Measurements from ENCODE around the gene GPX1.
"Not testable (repeated sequence)": the region's sequence is repeated elsewhere in the genome, so short reads cannot be mapped to it uniquely, and the experiment has no call there.

GPX1 gene

GRCh38 chr3:49370585-49371290 lies 12.6 kb upstream of the GPX1 start:
- no peak for TF ChIP-seq CTCF (IDR thresholded peaks at IDR 0.05; ENCODE audit: insufficient read depth, low read length, poor library complexity, severe bottlenecking)
- H3K4me3 ChIP-seq (replicated peaks; ENCODE audit: low read depth, low read length), result no peak overlapping the region
- peaks cover 24% of the 10 kb centered on the region for H3K36me3 ChIP-seq (ENCODE audit: control insufficient read depth, insufficient read depth, low read length)
- no peaks in the 10 kb centered on the region for H3K27me3 ChIP-seq (replicated peaks; ENCODE audit: control insufficient read depth, insufficient read depth, low read length)
- no peak for DNase-seq (ENCODE audit: extremely low read depth, insufficient read length)

DNA sequence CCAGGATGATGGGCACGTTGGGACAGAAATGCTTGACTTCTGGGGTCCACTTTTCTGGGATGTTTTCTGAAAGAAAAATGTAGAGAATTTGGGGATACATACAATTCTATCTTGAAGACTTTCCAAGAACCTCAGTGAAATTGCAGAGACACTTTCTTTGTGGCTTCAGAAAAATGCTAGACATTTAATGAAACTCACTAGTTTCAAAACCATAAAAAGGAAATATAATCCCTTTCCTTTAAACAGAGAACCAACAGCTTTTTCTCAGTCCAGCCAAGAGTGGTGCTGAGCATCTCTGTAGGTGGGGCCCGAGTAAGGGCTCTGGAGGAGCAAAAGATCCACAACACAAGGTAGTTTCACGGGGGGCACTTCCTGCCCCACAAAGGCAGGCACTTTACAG lies 4.4 kb upstream of the GPX1 start:
- Histone ChIP-seq H3K36me3 (ENCODE audit: control insufficient read depth, insufficient read depth, low read length) (peaks cover 17% of the 10 kb centered on the region), H3K4me3 (replicated peaks; ENCODE audit: low read depth, low read length) (no peak overlapping the region), H3K27me3 (replicated peaks; ENCODE audit: control insufficient read depth, insufficient read depth, low read length) (no peaks in the 10 kb centered on the region)
- TF ChIP-seq CTCF (IDR thresholded peaks at IDR 0.05; ENCODE audit: insufficient read depth, low read length, poor library complexity, severe bottlenecking), result no peak
- DNase-seq (ENCODE audit: extremely low read depth, insufficient read length), result no peak

DNA sequence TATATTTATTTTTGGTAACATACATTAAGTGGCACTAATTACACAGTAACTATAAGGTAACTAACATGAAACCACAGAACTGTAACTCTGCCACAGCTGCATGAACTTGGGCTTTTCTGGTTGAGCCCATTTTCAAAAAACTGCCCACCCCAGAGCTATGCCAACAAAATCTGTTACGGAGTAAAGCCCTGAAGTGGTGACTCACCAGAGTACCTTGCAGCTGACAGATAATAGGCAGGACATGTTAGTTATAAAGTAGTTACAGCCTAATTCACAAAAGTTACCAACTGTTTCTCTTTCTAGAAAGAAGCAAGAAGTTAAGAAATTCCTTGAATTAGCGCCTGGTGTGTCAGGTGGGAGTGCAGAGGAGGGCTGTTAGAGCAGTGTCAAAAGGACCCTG lies 1.5 kb upstream of the GPX1 start:
- no peak for TF ChIP-seq CTCF (IDR thresholded peaks at IDR 0.05; ENCODE audit: insufficient read depth, low read length, poor library complexity, severe bottlenecking)
- Histone ChIP-seq H3K4me3 (replicated peaks; ENCODE audit: low read depth, low read length) (no peak overlapping the region), H3K27me3 (replicated peaks; ENCODE audit: control insufficient read depth, insufficient read depth, low read length) (no peaks in the 10 kb centered on the region), H3K36me3 (ENCODE audit: control insufficient read depth, insufficient read depth, low read length) (peaks cover 18% of the 10 kb centered on the region)
- no peak for DNase-seq (ENCODE audit: extremely low read depth, insufficient read length)

DNA sequence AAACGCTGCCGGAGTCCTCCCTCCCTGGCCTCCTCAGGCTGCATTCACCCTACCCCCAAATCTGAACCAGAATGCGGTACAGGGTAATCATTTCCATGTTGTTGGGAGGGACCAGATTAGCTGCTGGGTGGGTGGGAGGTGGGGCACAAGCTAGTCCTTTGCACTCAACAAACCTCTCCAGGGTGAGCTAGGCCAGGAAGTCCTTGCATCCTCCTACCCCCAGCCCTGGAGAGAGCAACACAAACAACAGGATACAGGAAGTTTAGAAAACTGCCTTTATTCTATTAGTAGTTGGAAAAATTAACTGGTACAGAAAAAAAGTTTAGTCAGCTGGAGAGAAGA lies 702 bp upstream of the GPX1 start:
- H3K27me3 ChIP-seq (replicated peaks; ENCODE audit: control insufficient read depth, insufficient read depth, low read length), result no peaks in the 10 kb centered on the region
- H3K4me3 ChIP-seq (replicated peaks; ENCODE audit: low read depth, low read length), result peak overlapping the region; percentile 93
- no peak for TF ChIP-seq CTCF (IDR thresholded peaks at IDR 0.05; ENCODE audit: insufficient read depth, low read length, poor library complexity, severe bottlenecking)
- H3K36me3 ChIP-seq (ENCODE audit: control insufficient read depth, insufficient read depth, low read length), result peaks cover 18% of the 10 kb centered on the region
- DNase-seq (ENCODE audit: extremely low read depth, insufficient read length), result no peak

GRCh38 chr3:49357443-49358216 lies 523 bp downstream of the GPX1 start:
- DNase-seq (ENCODE audit: extremely low read depth, insufficient read length), result peak; percentile 53
- peak overlapping the region; percentile 93 for H3K4me3 ChIP-seq (replicated peaks; ENCODE audit: low read depth, low read length)
- H3K27me3 ChIP-seq (replicated peaks; ENCODE audit: control insufficient read depth, insufficient read depth, low read length), result not testable (repeated sequence)
- peaks cover 18% of the 10 kb centered on the region for H3K36me3 ChIP-seq (ENCODE audit: control insufficient read depth, insufficient read depth, low read length)

DNA sequence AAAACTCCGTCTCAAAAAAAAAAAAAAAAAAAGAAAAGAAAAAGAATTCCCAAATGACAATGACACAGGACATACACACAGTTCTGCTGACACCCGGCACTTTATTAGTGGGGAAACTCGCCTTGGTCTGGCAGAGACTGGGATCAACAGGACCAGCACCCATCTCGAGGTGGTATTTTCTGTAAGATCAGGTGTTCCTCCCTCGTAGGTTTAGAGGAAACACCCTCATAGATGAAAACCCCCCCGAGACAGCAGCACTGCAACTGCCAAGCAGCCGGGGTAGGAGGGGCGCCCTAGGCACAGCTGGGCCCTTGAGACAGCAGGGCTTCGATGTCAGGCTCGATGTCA lies 1.1 kb downstream of the GPX1 start:
- DNase-seq (ENCODE audit: extremely low read depth, insufficient read length); H3K27me3 ChIP-seq (replicated peaks; ENCODE audit: control insufficient read depth, insufficient read depth, low read length): not testable (repeated sequence)
- Histone ChIP-seq H3K4me3 (replicated peaks; ENCODE audit: low read depth, low read length) (peak overlapping the region; percentile 93), H3K36me3 (ENCODE audit: control insufficient read depth, insufficient read depth, low read length) (peaks cover 16% of the 10 kb centered on the region)
